Brain microvascular endothelial cell (primary cell): ENCODE data around the gene MT1G.
A peak's percentile ranks its signal among the peaks of the same experiment; 100 is the strongest.
"Not testable (repeated sequence)": the region's sequence is repeated elsewhere in the genome, so short reads cannot be mapped to it uniquely, and the experiment has no call there.

Source experiments
- DNase-seq: peaks from one replicate; pipeline ENCODE4 v3.0.0-alpha.2; 2020
- H3K27ac ChIP-seq: fragments of 250-450 bp; sonication (Bioruptor Pico); 2 replicates; pipeline ENCODE4 v1.5.1; 2020; ENCODE audit warnings: mild to moderate bottlenecking, moderate library complexity
- H3K27me3 ChIP-seq: fragments of 250-450 bp; sonication (Bioruptor Pico); replicated peaks from 2 replicates; pipeline ENCODE4 v1.5.1; 2020; ENCODE audit warnings: mild to moderate bottlenecking
- H3K36me3 ChIP-seq: fragments of 250-450 bp; sonication (Bioruptor Pico); replicated peaks from 2 replicates; pipeline ENCODE4 v1.5.1; 2020; ENCODE audit warnings: mild to moderate bottlenecking
- H3K4me3 ChIP-seq: 2 replicates; pipeline ENCODE4 v1.5.1; 2011; ENCODE audit warnings: low read depth, mild to moderate bottlenecking, control low read depth, low read length, moderate library complexity
- in situ Hi-C: cut with HindIII; loops from 2 replicates; pipeline ENCODE4 v1.10.0; 2017; ENCODE audit warnings: low sequenced_read_pairs, low pct_ligation_motif_present
- TF ChIP-seq, protein P1 (sequence below): IDR thresholded peaks from 2 replicates; pipeline ENCODE4 v1.5.1; 2011; ENCODE audit warnings: low read depth, mild to moderate bottlenecking, moderate library complexity, low read length, control low read depth, inconsistent platforms; ENCODE audit errors: missing control alignments

MT1G gene

DNA sequence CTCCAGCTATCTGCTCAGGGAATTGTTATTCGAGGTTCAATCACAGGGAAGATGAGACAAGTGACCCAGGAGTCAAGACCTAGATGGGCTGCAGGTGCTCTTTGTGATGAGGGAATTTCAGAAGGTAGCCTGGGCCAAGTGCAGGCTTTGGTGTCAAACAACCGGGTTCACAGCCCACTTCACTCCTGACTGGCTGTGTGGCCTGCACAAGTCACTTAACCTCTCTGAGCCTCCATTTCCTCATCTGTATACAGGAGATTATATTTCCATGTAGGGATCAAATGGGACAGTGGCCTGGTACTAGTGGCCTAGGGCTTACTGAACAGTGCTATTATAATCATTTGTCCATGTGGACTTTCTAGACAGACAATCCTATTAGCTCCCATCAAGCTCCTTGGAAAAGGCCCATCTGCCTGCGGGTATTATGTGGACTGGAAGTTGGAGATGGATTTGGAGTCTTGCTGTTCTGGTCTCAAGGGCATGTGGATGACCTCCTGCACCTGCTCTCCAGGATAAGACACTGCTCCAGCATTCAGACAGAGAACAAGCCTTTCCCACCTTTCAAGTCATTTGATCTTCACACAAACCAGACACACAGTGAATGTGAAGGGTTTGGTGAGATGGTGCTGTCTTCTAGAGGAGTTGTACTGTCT lies 11.3 kb upstream of the MT1G start:
- H3K27ac ChIP-seq, result no peak overlapping the region
- in situ Hi-C loops, result no loop called here
- TF ChIP-seq, protein P1, sequence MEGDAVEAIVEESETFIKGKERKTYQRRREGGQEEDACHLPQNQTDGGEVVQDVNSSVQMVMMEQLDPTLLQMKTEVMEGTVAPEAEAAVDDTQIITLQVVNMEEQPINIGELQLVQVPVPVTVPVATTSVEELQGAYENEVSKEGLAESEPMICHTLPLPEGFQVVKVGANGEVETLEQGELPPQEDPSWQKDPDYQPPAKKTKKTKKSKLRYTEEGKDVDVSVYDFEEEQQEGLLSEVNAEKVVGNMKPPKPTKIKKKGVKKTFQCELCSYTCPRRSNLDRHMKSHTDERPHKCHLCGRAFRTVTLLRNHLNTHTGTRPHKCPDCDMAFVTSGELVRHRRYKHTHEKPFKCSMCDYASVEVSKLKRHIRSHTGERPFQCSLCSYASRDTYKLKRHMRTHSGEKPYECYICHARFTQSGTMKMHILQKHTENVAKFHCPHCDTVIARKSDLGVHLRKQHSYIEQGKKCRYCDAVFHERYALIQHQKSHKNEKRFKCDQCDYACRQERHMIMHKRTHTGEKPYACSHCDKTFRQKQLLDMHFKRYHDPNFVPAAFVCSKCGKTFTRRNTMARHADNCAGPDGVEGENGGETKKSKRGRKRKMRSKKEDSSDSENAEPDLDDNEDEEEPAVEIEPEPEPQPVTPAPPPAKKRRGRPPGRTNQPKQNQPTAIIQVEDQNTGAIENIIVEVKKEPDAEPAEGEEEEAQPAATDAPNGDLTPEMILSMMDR, result no peak
- DNase-seq, result no peak
- peaks cover 7% of the 10 kb centered on the region for H3K27me3 ChIP-seq
- H3K4me3 ChIP-seq, result no peak overlapping the region
- no peaks in the 10 kb centered on the region for H3K36me3 ChIP-seq

DNA sequence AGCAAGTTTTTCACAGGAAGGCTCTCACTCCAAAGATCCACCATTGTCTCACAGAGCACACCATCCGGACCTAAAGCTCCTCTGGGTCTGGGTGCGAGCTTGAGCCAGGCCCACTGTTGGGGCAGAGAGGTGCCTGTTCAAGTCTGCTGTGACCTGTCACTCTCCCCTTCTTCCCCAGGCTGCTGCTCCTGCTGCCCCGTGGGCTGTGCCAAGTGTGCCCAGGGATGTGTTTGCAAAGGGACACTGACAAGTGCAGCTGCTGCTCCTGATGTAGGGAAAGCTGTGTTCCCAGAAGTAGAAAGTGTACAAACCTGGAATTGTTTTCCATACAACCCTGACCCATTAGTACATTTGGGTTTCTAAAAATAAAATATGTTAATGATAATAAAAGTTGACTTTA lies 9.6 kb upstream of the MT1G start:
- in situ Hi-C loops, result no loop called here
- TF ChIP-seq, protein P1, result no peak
- H3K27ac ChIP-seq, result no peak overlapping the region
- no peak overlapping the region for H3K4me3 ChIP-seq
- peaks cover 7% of the 10 kb centered on the region for H3K27me3 ChIP-seq
- DNase-seq, result no peak
- H3K36me3 ChIP-seq, result no peaks in the 10 kb centered on the region

DNA sequence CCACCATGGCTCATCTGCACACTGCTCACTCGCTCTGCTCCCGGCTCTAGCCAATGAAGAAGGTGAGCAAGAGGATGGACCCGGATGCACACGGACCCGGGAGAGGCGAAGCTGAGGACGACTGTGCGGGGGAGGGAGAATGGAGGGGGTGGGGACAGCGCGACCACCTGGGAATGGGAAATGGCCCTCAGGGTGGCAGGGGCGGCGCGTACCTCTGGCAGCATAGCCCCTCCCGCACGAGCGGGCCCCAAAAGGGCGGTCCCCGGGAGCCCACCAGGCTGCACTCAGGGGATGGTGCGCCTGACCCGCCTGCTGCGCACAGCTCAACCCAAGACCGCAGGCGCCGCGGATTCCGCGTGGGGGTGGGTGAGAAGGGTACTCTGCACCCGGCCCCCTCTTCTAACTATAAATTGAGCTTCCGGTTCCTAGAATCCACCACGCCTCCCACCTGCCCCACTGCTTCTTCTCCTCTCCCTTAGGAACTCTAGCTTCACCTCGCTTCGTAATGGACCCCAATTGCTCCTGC lies 7.9 kb upstream of the MT1G start:
- TF ChIP-seq, protein P1, result no peak
- Histone ChIP-seq H3K4me3 (peak overlapping the region; percentile 20), H3K36me3 (no peaks in the 10 kb centered on the region), H3K27ac (no peak overlapping the region), H3K27me3 (peaks cover 8% of the 10 kb centered on the region)
- in situ Hi-C loops, result no loop called here
- no peak for DNase-seq

DNA sequence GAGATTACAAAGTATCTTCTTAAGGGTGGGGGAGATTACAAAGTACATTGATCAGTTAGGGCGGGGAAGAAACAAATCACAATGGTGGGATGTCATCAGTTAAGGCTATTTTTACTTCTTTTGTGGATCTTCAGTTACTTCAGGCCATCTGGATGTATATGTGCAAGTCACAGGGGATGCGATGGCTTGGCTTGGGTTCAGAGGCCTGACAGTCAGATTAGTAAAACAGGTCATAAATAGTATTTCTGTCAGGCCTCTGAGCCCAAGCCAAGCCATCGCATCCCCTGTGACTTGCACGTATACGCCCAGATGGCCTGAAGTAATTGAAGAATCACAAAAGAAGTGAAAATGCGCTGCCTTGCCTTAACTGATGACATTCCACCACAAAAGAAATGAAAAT lies 6.7 kb upstream of the MT1G start:
- H3K27ac ChIP-seq, H3K36me3 ChIP-seq, H3K4me3 ChIP-seq, in situ Hi-C loops, DNase-seq: not testable (repeated sequence)
- H3K27me3 ChIP-seq, result peaks cover 20% of the 10 kb centered on the region

DNA sequence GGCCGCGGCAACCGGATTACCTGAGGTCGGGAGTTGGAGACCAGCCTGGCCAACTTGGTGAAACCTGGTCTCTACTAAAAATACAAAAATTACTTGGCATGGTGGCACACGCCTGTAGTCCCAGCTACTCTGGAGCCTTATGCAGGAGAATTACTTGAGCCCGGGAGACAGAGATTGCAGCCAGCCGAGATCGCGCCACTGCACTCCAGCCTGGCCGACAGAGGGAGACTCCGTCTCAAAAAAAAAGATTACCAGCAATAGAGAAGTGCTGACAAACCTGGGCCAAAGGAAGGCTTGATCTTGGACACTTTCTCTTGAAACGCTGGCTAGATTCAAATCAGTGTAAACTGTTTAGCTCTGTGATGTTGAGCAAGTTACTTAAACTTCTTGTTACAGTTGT lies 6.1 kb upstream of the MT1G start:
- Histone ChIP-seq H3K36me3 (no peaks in the 10 kb centered on the region), H3K27ac (no peak overlapping the region), H3K4me3 (no peak overlapping the region), H3K27me3 (peaks cover 27% of the 10 kb centered on the region)
- TF ChIP-seq, protein P1, result peak; percentile 75
- no peak for DNase-seq
- in situ Hi-C loops, result no loop called here

DNA sequence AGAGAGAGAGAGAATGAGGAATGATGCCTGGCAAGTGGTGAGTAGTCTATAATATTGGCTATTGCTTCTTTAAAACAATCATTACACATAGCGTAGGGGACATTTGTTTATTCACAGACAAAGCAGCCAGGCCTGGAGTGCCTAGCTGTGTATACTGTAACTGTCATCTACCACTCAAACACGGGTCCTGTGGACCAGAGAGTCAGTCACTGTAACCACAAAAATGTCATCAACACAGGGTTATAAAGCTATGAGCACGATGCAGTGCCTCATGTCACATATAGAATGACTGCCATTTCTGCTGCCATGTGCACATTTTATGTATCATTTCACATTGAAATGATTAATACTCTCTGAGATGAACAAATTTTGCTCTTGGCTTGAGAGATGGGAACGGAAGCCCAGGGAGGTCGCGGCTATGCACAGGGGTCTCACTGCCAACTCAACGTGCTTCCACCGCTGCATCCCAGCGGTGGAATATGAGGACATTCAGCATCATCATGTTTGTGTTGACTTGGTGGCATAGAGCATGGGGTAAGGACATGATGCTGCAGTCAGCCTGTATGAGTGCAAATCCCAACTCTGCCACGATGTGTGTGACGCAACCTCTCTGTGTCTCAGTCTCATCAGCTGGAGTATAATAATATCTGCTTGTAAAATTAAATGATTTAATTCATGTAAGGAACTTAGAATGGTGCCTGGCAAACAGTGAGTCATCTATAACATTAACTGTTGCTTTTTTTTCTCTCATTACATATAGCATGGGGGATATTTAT lies 5.1 kb upstream of the MT1G start:
- TF ChIP-seq, protein P1, result no peak
- Histone ChIP-seq H3K27ac (no peak overlapping the region), H3K4me3 (no peak overlapping the region), H3K27me3 (peaks cover 36% of the 10 kb centered on the region), H3K36me3 (no peaks in the 10 kb centered on the region)
- in situ Hi-C loops, result no loop called here
- DNase-seq, result no peak

DNA sequence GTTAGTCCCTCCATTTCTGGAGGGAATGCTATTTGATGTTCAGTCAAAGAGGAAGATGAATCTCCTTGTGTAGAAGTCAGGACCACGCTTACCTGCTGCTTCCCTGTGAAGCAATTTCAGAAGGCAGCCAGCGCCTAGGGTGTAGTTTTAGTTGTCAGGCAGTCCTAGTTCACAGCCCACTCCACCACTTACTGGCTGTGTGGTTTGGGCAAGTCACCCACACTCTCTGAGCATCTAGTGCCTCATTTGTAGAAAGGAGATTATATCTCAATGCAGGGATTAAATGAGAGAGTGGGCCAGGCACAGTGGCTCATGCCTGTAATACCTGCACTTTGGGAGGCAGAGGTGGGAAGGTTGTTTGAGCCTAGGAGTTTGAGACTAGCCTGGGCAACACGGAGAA lies 4.3 kb upstream of the MT1G start:
- peaks cover 44% of the 10 kb centered on the region for H3K27me3 ChIP-seq
- in situ Hi-C loops, H3K27ac ChIP-seq, H3K4me3 ChIP-seq, H3K36me3 ChIP-seq, DNase-seq: not testable (repeated sequence)

DNA sequence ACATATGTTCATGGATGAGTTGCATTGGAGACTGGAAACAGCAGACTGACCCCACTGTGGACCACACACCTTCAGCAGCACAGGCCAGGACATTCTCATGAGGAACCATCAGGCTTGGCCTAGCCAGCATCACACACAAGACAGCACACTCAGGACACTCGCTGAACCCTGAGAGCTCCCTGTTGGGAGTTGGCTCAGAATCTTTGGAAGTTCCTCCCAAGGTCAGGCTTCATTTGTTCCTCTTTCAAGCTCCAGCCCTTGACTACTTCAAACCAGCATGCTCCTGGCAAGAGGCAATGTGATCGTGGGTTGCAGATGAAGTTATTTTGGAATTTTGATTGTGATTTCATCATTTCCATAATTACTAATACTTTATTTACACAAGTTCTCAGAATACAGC lies 3.8 kb upstream of the MT1G start:
- not testable (repeated sequence) for H3K4me3 ChIP-seq

More for the DNA sequence above, 3.8 kb upstream of the MT1G start:
- peaks cover 49% of the 10 kb centered on the region for H3K27me3 ChIP-seq
- in situ Hi-C loops, H3K27ac ChIP-seq, H3K36me3 ChIP-seq, DNase-seq: not testable (repeated sequence)
